Muscle of leg (tissue), 11 donors: Measurements from ENCODE around the gene ADK. TPM values are rescaled to one million over a fixed set of nuclear protein-coding genes. Genes with fewer than 3 reads are reported as not detected.
"Not testable (repeated sequence)": the region's sequence is repeated elsewhere in the genome, so short reads cannot be mapped to it uniquely, and the experiment has no call there.

Source experiments
- DNase-seq: peaks from one replicate; pipeline ENCODE4 v3.0.0; 2013
- H3K27ac ChIP-seq: one replicate; pipeline ENCODE4 v1.5.1; 2013; ENCODE audit warnings: mild to moderate bottlenecking, low read length, control low read depth
- H3K27me3 ChIP-seq: one replicate; pipeline ENCODE4 v1.6.1; 2013; ENCODE audit warnings: low read length; ENCODE audit not compliant: control insufficient read depth, insufficient read depth
- H3K36me3 ChIP-seq: one replicate; pipeline ENCODE4 v1.6.1; 2013; ENCODE audit warnings: low read length; ENCODE audit not compliant: control insufficient read depth, insufficient read depth
- H3K4me1 ChIP-seq: one replicate; pipeline ENCODE4 v1.6.1; 2013; ENCODE audit warnings: low read length; ENCODE audit not compliant: control insufficient read depth, insufficient read depth
- H3K4me3 ChIP-seq: one replicate; pipeline ENCODE4 v1.5.1; 2013; ENCODE audit warnings: low read length, control low read depth
- H3K9me3 ChIP-seq: replicated peaks from 2 replicates; pipeline ENCODE4 v1.6.1; 2013; ENCODE audit warnings: low read depth, low read length; ENCODE audit not compliant: control insufficient read depth
- WGBS: methylation state at CpG from one replicate; pipeline ENCODE4 v1.1.5; 2013; ENCODE audit warnings: missing lambda C conversion rate; ENCODE audit not compliant: insufficient coverage; 5-methylcytosine and 5-hydroxymethylcytosine counted together
- polyA plus RNA-seq, 8 donors: library from polyadenylated mRNA; unstranded; fragments of 120-200 nt; gene quantifications; one replicate each; pipeline versions ENCODE4 v1.2.1 to v1.2.3, GENCODE V29; 2013; ENCODE audit warnings: inconsistent platforms in 1 of 8, low replicate concordance in 1 of 8; ENCODE audit not compliant: insufficient read length in 8 of 8, insufficient read depth in 1 of 8
- total RNA-seq: library from RNA; stranded (reverse); fragments of 120-200 nt; gene quantifications from one replicate; pipeline ENCODE4 v1.2.4, GENCODE V29; 2013

The ADK gene
- total and polyA plus RNA-seq, 9 donors: 28.8 to 37.2 (median 34.4) TPM

GRCh38 chr10:74575912-74576311, 424.9 kb downstream of the ADK start:
- WGBS: no CpG with 5 or more reads among the region's 1 CpG
- no peak overlapping the region for H3K27ac ChIP-seq
- H3K27me3 ChIP-seq: no peaks in the 10 kb centered on the region
- H3K4me3 ChIP-seq: no peak overlapping the region
- H3K9me3 ChIP-seq: no peaks in the 10 kb centered on the region
- no peak for DNase-seq
- no peaks in the 10 kb centered on the region for H3K4me1 ChIP-seq
- H3K36me3 ChIP-seq: no peaks in the 10 kb centered on the region

DNA sequence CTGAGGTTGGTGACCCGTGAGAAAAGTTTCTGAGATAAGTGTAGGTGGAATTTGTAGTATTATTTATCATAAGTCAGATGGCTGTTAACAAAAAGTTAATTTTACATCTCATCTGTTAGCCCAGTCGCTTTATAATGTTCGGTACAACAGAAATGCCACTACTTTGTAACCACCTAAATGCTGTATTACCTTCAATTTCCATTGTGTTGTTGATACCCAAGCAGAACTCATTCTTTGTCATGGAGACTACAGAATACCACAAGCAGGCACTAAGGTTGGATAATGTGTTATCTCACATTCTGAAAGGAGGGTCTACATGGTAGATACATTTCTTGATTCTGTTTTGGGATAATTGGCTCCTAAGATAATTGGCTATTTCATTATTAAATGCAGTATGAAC, 425.6 kb downstream of the ADK start:
- Histone ChIP-seq H3K4me1 (no peaks in the 10 kb centered on the region), H3K27ac (no peak overlapping the region), H3K27me3 (no peaks in the 10 kb centered on the region), H3K4me3 (no peak overlapping the region), H3K36me3 (no peaks in the 10 kb centered on the region), H3K9me3 (no peaks in the 10 kb centered on the region)
- DNase-seq: no peak
- no CpG with 5 or more reads among the region's 3 CpGs for WGBS

DNA sequence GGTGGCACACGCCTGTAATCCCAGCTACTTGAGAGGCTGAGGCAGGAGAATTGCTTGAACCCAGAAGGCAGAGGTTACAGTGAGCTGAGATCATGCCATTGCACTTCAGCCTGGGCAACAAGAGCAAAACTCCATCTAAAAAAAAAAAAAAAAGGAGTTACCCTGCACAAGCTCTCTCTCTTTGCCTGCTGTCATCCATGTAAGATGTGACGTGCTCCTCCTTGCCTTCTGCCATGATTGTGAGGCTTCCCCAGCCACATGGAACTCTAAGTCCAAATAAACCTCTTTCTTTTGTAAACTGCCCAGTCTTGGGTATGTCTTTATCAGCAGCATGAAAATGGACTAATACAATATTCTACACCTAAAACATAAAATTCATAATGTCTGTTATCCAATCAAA, 429.4 kb downstream of the ADK start:
- not testable (repeated sequence) for DNase-seq, H3K4me3 ChIP-seq, H3K9me3 ChIP-seq, H3K4me1 ChIP-seq, H3K36me3 ChIP-seq, H3K27ac ChIP-seq, H3K27me3 ChIP-seq
- 100% methylated on average over 1 of the region's 2 CpGs for WGBS

DNA sequence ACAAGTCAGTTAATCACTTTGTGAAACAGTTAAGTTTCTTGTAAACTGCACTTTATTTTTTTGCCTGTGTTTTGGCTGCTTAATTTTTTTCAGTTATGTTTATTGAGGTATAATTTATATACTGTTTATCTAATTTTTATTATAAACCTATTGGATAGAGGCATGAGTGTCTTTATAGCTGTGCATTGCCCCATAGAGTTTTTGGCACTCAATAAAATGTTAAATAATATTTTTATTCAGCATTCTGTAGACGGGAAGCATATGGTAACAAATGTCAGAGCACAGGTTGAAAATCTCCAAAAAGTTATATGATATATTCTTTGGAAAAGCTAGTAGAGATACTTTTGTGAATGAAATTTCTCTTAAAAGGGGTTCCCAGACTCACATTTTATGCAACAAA, 431.5 kb downstream of the ADK start:
- H3K27ac ChIP-seq: no peak overlapping the region
- no CpG with 5 or more reads among the region's 1 CpG for WGBS
- H3K36me3 ChIP-seq: no peaks in the 10 kb centered on the region
- DNase-seq: no peak
- H3K4me3 ChIP-seq: no peak overlapping the region
- H3K27me3 ChIP-seq: no peaks in the 10 kb centered on the region
- no peaks in the 10 kb centered on the region for H3K9me3 ChIP-seq
- peaks cover 9% of the 10 kb centered on the region for H3K4me1 ChIP-seq

DNA sequence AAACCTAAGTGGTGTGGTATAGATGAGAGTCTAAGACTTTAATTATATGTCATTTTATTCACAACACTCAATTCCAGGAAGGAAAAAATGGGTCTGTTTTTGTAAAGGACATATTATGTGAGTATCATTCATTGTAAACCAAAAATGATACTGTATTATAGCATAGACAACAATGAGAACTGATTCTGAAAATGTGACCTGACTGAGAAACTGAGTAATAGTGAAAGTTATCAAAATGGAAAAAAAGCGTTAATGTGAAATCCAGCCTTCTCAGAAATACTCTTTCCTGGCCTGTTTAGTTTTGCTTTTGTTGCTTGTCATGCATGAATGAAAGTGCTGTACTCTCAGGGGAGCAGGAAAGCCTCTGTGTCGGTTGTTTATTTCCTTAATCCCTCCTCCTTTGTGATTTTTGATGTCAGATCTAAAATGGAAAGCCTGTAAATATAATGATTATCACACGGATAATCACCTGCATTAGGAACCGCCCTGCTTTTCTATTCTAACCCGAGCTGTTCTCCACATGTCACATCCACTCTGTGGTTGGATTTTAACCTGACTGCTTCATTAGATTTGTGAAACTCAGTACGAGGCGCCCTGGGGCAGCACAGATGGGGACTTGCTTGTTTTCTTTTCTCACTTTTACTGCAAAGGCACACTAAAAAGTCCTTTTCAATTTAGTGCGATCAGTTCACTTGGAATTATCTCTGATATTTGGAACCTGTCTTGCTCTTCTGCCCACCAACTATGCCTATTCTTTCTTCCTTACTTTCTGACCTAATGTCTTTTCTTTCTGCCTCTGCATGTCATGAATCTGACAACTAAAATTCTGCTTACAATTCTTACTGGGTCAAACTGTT, 434.4 kb downstream of the ADK start:
- H3K36me3 ChIP-seq: no peaks in the 10 kb centered on the region
- peak overlapping the region; percentile 37 for H3K27ac ChIP-seq
- DNase-seq: peak; percentile 67
- peaks cover 13% of the 10 kb centered on the region for H3K4me1 ChIP-seq
- no peaks in the 10 kb centered on the region for H3K27me3 ChIP-seq
- no peaks in the 10 kb centered on the region for H3K9me3 ChIP-seq
- no peak overlapping the region for H3K4me3 ChIP-seq
- 21% methylated on average over 4 of the region's 8 CpGs for WGBS

GRCh38 chr10:74586088-74586585, 435.1 kb downstream of the ADK start:
- Histone ChIP-seq H3K27ac (peak overlapping the region; percentile 37), H3K36me3 (no peaks in the 10 kb centered on the region), H3K9me3 (no peaks in the 10 kb centered on the region), H3K4me3 (no peak overlapping the region), H3K4me1 (peaks cover 13% of the 10 kb centered on the region), H3K27me3 (no peaks in the 10 kb centered on the region)
- peak; percentile 16 for DNase-seq
- WGBS: no CpG with 5 or more reads among the region's 1 CpG

DNA sequence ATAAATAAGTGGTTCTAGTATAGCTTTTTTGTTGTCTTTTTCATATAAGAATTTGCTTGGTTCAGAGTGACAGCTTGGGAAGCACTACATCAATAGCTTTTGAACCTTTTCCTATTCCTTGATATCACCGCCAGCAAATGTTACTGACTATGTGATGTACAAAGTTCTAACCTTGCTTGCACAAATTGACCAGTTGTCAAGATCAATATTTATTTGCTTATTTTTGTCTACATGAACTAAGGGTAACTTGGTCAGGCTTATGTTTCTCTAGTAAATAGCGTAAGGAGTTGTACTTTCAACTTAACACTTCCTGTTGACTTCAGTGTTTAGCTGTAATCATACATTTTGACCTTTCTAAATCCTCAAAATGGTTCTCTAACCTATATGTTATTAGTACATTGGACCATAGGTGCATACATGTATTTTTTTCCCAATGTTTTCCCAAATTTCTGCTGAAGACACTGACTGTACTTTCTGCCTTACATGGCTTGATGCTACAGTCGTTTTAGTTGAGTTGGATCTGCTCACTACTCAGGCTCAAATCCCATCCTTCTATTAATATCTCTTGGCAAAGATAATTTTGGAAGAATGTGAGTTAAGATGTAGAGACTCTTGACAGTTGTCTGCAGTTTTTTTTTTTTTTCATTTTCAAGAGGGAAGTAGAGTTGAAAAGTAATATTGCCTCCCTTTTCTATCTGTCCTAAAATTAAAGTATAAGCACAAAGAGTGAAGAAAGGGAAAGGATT, 436.3 kb downstream of the ADK start:
- no CpG with 5 or more reads among the region's 3 CpGs for WGBS
- peak overlapping the region; percentile 22 for H3K27ac ChIP-seq

DNA sequence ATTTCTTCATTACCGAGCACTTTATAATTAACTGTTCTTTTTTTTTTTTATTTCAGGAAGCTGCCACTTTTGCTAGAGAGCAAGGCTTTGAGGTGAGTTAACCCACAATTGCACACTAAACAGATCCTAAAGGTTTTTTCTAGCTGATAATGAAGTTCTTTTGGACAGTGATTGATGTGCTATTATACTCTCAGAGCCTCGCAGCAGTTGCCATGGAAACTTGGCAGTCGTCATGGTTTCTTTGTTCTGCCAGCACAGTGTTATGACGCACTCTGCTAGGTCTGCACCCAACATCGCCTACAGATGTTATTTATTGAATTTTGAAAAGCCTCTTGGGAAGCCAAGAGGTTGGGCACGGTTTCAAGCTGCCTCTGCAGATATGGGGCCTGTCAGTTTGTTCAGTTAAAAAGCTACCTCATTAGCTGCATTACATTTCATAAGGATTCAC, 438.2 kb downstream of the ADK start:
- Histone ChIP-seq H3K4me3 (no peak overlapping the region), H3K4me1 (peaks cover 13% of the 10 kb centered on the region), H3K27me3 (no peaks in the 10 kb centered on the region), H3K27ac (no peak overlapping the region), H3K36me3 (no peaks in the 10 kb centered on the region), H3K9me3 (no peaks in the 10 kb centered on the region)
- WGBS: 6% methylated on average over 4 of the region's 6 CpGs
- peak; percentile 95 for DNase-seq

More for the DNA sequence above, 436.3 kb downstream of the ADK start:
- no peaks in the 10 kb centered on the region for H3K9me3 ChIP-seq
- H3K36me3 ChIP-seq: no peaks in the 10 kb centered on the region
- peaks cover 13% of the 10 kb centered on the region for H3K4me1 ChIP-seq
- peak; percentile 91 for DNase-seq
- H3K27me3 ChIP-seq: no peaks in the 10 kb centered on the region
- H3K4me3 ChIP-seq: no peak overlapping the region

GRCh38 chr10:74589851-74590250, 438.8 kb downstream of the ADK start:
- DNase-seq: no peak
- no CpG with 5 or more reads among the region's 2 CpGs for WGBS
- Histone ChIP-seq H3K9me3 (no peaks in the 10 kb centered on the region), H3K4me3 (no peak overlapping the region), H3K27ac (no peak overlapping the region), H3K4me1 (peaks cover 13% of the 10 kb centered on the region), H3K36me3 (no peaks in the 10 kb centered on the region), H3K27me3 (no peaks in the 10 kb centered on the region)

GRCh38 chr10:74593470-74593869, 442.4 kb downstream of the ADK start:
- no peak overlapping the region for H3K27ac ChIP-seq
- no peaks in the 10 kb centered on the region for H3K36me3 ChIP-seq
- H3K27me3 ChIP-seq: no peaks in the 10 kb centered on the region
- H3K4me1 ChIP-seq: peaks cover 5% of the 10 kb centered on the region
- no peaks in the 10 kb centered on the region for H3K9me3 ChIP-seq
- no CpG with 5 or more reads among the region's 2 CpGs for WGBS
- H3K4me3 ChIP-seq: no peak overlapping the region
- peak; percentile 11 for DNase-seq
